Mesodermal cell (in vitro differentiated cells): Measurements from ENCODE around the gene EPS15.
"Not testable (repeated sequence)": the region's sequence is repeated elsewhere in the genome, so short reads cannot be mapped to it uniquely, and the experiment has no call there.

Experiments
- H3K27ac ChIP-seq: 2 replicates; pipeline ENCODE4 v1.7.0; 2013; ENCODE audit warnings: mild to moderate bottlenecking, low read depth, low read length, moderate library complexity; ENCODE audit not compliant: severe bottlenecking
- H3K36me3 ChIP-seq: 2 replicates; pipeline ENCODE4 v1.7.1; 2013; ENCODE audit warnings: mild to moderate bottlenecking, low read length, moderate library complexity; ENCODE audit not compliant: control insufficient read depth, insufficient read depth
- H3K4me1 ChIP-seq: one replicate; pipeline ENCODE4 v1.7.1; 2013; ENCODE audit warnings: mild to moderate bottlenecking, low read length; ENCODE audit not compliant: insufficient read depth, control insufficient read depth, poor library complexity, severe bottlenecking
- H3K4me3 ChIP-seq: 2 replicates; pipeline ENCODE4 v1.7.0; 2013; ENCODE audit warnings: low read length, control low read depth, mild to moderate bottlenecking; ENCODE audit not compliant: insufficient read depth, poor library complexity, severe bottlenecking; ENCODE audit errors: extremely low read depth
- H3K9me3 ChIP-seq: 2 replicates; pipeline ENCODE4 v1.7.1; 2013; ENCODE audit warnings: mild to moderate bottlenecking, low read length, moderate library complexity; ENCODE audit not compliant: control insufficient read depth
- WGBS, 2 experiments: methylation state at CpG; one replicate each; pipeline ENCODE4 v1.1.5; 2013; ENCODE audit warnings: missing lambda C conversion rate in 2 of 2; ENCODE audit not compliant: insufficient coverage in 2 of 2; 5-methylcytosine and 5-hydroxymethylcytosine counted together

Gene EPS15

GRCh38 chr1:51464828-51465227 is 54.2 kb downstream of the EPS15 start:
- peaks cover 35% of the 10 kb centered on the region for H3K36me3 ChIP-seq
- no peaks in the 10 kb centered on the region for H3K4me1 ChIP-seq
- H3K9me3 ChIP-seq: no peaks in the 10 kb centered on the region
- no peak overlapping the region for H3K27ac ChIP-seq
- no peak overlapping the region for H3K4me3 ChIP-seq
- WGBS, 2 experiments: no CpG with 5 or more reads among the region's 3 CpGs

- Histone ChIP-seq H3K27ac (no peak overlapping the region), H3K36me3 (peaks cover 35% of the 10 kb centered on the region), H3K4me3 (no peak overlapping the region), H3K9me3 (no peaks in the 10 kb centered on the region), H3K4me1 (no peaks in the 10 kb centered on the region)
- no CpG with 5 or more reads among the region's 1 CpG for WGBS, 2 experiments
Observed at GRCh38 chr1:51463561-51463960, 55.5 kb downstream of the EPS15 start.

- WGBS, 2 experiments: no CpG with 5 or more reads among the region's 2 CpGs
- H3K36me3 ChIP-seq: peaks cover 40% of the 10 kb centered on the region
- H3K4me1 ChIP-seq, H3K4me3 ChIP-seq, H3K9me3 ChIP-seq, H3K27ac ChIP-seq: not testable (repeated sequence)
Observed at GRCh38 chr1:51462289-51462688, 56.8 kb downstream of the EPS15 start.

- no peak overlapping the region for H3K4me3 ChIP-seq
- H3K27ac ChIP-seq: no peak overlapping the region
- no peaks in the 10 kb centered on the region for H3K9me3 ChIP-seq
- 95 to 100% methylated on average over 1 to 3 of the region's 4 CpGs for WGBS, 2 experiments
- no peaks in the 10 kb centered on the region for H3K4me1 ChIP-seq
- peaks cover 41% of the 10 kb centered on the region for H3K36me3 ChIP-seq
Observed at GRCh38 chr1:51454554-51454953, 64.5 kb downstream of the EPS15 start.

- Histone ChIP-seq H3K4me3 (no peak overlapping the region), H3K36me3 (peaks cover 31% of the 10 kb centered on the region)
- WGBS, 2 experiments: no CpG with 5 or more reads among the region's 2 CpGs
Observed at GRCh38 chr1:51453010-51453409, 66.1 kb downstream of the EPS15 start.

GRCh38 chr1:51448844-51449454 is 70.1 kb downstream of the EPS15 start:
- not testable (repeated sequence) for H3K4me1 ChIP-seq, H3K27ac ChIP-seq, H3K9me3 ChIP-seq, H3K4me3 ChIP-seq
- no CpG with 5 or more reads among the region's 1 CpG for WGBS, 2 experiments
- peaks cover 52% of the 10 kb centered on the region for H3K36me3 ChIP-seq

More at GRCh38 chr1:51453010-51453409, 66.1 kb downstream of the EPS15 start:
- no peaks in the 10 kb centered on the region for H3K4me1 ChIP-seq
- H3K9me3 ChIP-seq: no peaks in the 10 kb centered on the region
- H3K27ac ChIP-seq: no peak overlapping the region

- H3K36me3 ChIP-seq: peaks cover 50% of the 10 kb centered on the region
- H3K4me3 ChIP-seq: no peak overlapping the region
- H3K27ac ChIP-seq: no peak overlapping the region
- 100% methylated on average over 1 of the region's 2 CpGs; no CpG with 5 or more reads in 1 of the 2 experiments for WGBS, 2 experiments
- H3K9me3 ChIP-seq: no peaks in the 10 kb centered on the region
- no peaks in the 10 kb centered on the region for H3K4me1 ChIP-seq
Observed at GRCh38 chr1:51445351-51446090, 73.5 kb downstream of the EPS15 start.

GRCh38 chr1:51444534-51445192 is 74.4 kb downstream of the EPS15 start:
- peaks cover 46% of the 10 kb centered on the region for H3K36me3 ChIP-seq
- 92 to 94% methylated on average over 2 of the region's 3 CpGs for WGBS, 2 experiments
- no peak overlapping the region for H3K4me3 ChIP-seq
- no peaks in the 10 kb centered on the region for H3K9me3 ChIP-seq
- no peaks in the 10 kb centered on the region for H3K4me1 ChIP-seq
- no peak overlapping the region for H3K27ac ChIP-seq

- Histone ChIP-seq H3K4me3 (no peak overlapping the region), H3K9me3 (no peaks in the 10 kb centered on the region), H3K4me1 (no peaks in the 10 kb centered on the region), H3K36me3 (peaks cover 49% of the 10 kb centered on the region), H3K27ac (no peak overlapping the region)
- 100% methylated on average over 1 of the region's 1 CpG; no CpG with 5 or more reads in 1 of the 2 experiments for WGBS, 2 experiments
Observed at GRCh38 chr1:51444096-51444495, 75.0 kb downstream of the EPS15 start.

- H3K27ac ChIP-seq: no peak overlapping the region
- no peak overlapping the region for H3K4me3 ChIP-seq
- H3K4me1 ChIP-seq: no peaks in the 10 kb centered on the region
- peaks cover 53% of the 10 kb centered on the region for H3K36me3 ChIP-seq
- no peaks in the 10 kb centered on the region for H3K9me3 ChIP-seq
- WGBS, 2 experiments: 100% methylated on average over 1 of the region's 5 CpGs
Observed at GRCh38 chr1:51443555-51443954, 75.5 kb downstream of the EPS15 start.

- Histone ChIP-seq H3K4me1 (no peaks in the 10 kb centered on the region), H3K36me3 (peaks cover 50% of the 10 kb centered on the region), H3K4me3 (no peak overlapping the region), H3K27ac (no peak overlapping the region), H3K9me3 (no peaks in the 10 kb centered on the region)
- WGBS, 2 experiments: no CpG with 5 or more reads among the region's 1 CpG
Observed at GRCh38 chr1:51442616-51443015, 76.5 kb downstream of the EPS15 start.
